HepG2 (cell line): ENCODE results near the gene COA5. TPM values are rescaled to one million over a fixed set of nuclear protein-coding genes. Genes with fewer than 3 reads are reported as not detected.

Source experiments
- AHR ChIP-seq: IDR thresholded peaks from 2 replicates; pipeline ENCODE4 v1.6.1; 2018; ENCODE audit warnings: missing genetic modification reagents, missing compliant biosample characterization
- FOSL1 ChIP-seq: sonication (generic); formaldehyde crosslinking; IDR thresholded peaks from 2 replicates; pipeline ENCODE4 v1.9.0; 2021; ENCODE audit warnings: missing genetic modification reagents, borderline replicate concordance
- HHEX ChIP-seq: IDR thresholded peaks from 2 replicates; pipeline ENCODE4 v1.6.1; 2016; ENCODE audit warnings: control low read depth
- KIAA2018 ChIP-seq: sonication (generic); formaldehyde crosslinking; IDR thresholded peaks from 2 replicates; pipeline ENCODE4 v1.5.0; 2020; ENCODE audit warnings: mild to moderate bottlenecking, missing genetic modification reagents, borderline replicate concordance
- NR2F6 ChIP-seq, 2 experiments: IDR thresholded peaks; 2 replicates each; pipeline ENCODE4 v1.6.1; 2016; ENCODE audit warnings: antibody characterized with exemption in 1 of 2, mild to moderate bottlenecking in 1 of 2
- TBX3 ChIP-seq: fragments of 450-650 bp; IDR thresholded peaks from 2 replicates; pipeline ENCODE4 v1.6.1; 2017; ENCODE audit warnings: antibody characterized with exemption, mild to moderate bottlenecking, inconsistent platforms, borderline replicate concordance
- ZNF12 ChIP-seq: sonication (generic); formaldehyde crosslinking; IDR thresholded peaks from 2 replicates; pipeline ENCODE4 v1.5.0; 2020; ENCODE audit warnings: missing genetic modification reagents
- ZNF292 ChIP-seq: sonication (generic); formaldehyde crosslinking; IDR thresholded peaks from 2 replicates; pipeline ENCODE4 v1.8.1; 2022; ENCODE audit warnings: mild to moderate bottlenecking, low read depth, missing genetic modification reagents, borderline replicate concordance
- ZNF362 ChIP-seq: sonication (generic); formaldehyde crosslinking; IDR thresholded peaks from 2 replicates; pipeline ENCODE4 v1.4.0; 2020; ENCODE audit warnings: missing genetic modification reagents, mild to moderate bottlenecking, borderline replicate concordance
- ZNF609 ChIP-seq: sonication (generic); formaldehyde crosslinking; IDR thresholded peaks from 2 replicates; pipeline ENCODE4 v1.4.0; 2020; ENCODE audit warnings: mild to moderate bottlenecking, missing genetic modification reagents, borderline replicate concordance
- ZNF740 ChIP-seq: sonication (generic); formaldehyde crosslinking; IDR thresholded peaks from 2 replicates; pipeline ENCODE4 v1.4.0; 2020; ENCODE audit warnings: missing genetic modification reagents
- ZNF790 ChIP-seq: sonication (generic); formaldehyde crosslinking; IDR thresholded peaks from 2 replicates; pipeline ENCODE4 v1.8.0; 2022; ENCODE audit warnings: missing genetic modification reagents, mild to moderate bottlenecking, borderline replicate concordance
- polyA plus RNA-seq, 8 experiments: library from polyadenylated mRNA; depleted of rRNA in 3 of 8; stranded (reverse) in 7 of 8; unstranded in 1 of 8; fragments of >200 nt; fragmentation: Illumina TruSeq in 4 of 8; extraction: Trizol in 4 of 8; gene quantifications; 2 replicates each; pipeline versions ENCODE4 v1.2.1 to v1.2.3, GENCODE V29; 2011 to 2016; ENCODE audit warnings: low read depth in 4 of 8, missing spikeins in 1 of 8, mixed read lengths in 1 of 8; ENCODE audit not compliant: insufficient read depth in 1 of 8
- total RNA-seq, 5 experiments: library from RNA; depleted of rRNA; stranded (reverse); fragments of >200 nt; fragmentation: Illumina TruSeq; extraction: Trizol; gene quantifications; 2 replicates each; pipeline ENCODE4 v1.2.3, GENCODE V29; 2016; ENCODE audit warnings: low read depth in 1 of 5

COA5 gene
- total and polyA plus RNA-seq, 2 of the 13 experiments (the other 11 are each of a cell fraction or from before 2014, with no cell fraction given), result 43.6 to 64.5 TPM

GRCh38 chr2:98583816-98584618 lies 24.3 kb downstream of the COA5 start (continued):
- TF ChIP-seq ZNF740 (CRISPR knock-in tag) (no peak), ZNF609 (CRISPR knock-in tag) (peak; percentile 27; the same call in 1 of the 2 replicates), AHR (CRISPR knock-in tag) (no peak), KIAA2018 (no peak), ZNF12 (peak; percentile 7; the same call in 1 of the 2 replicates), TBX3 (no peak), ZNF362 (CRISPR knock-in tag) (0 out of 2 replicates have a peak, but pooled peaks have one; percentile 34), NR2F6 (IDR thresholded peaks at IDR 0.05) (no peak), NR2F6 (CRISPR knock-in tag; IDR thresholded peaks at IDR 0.05) (no peak), FOSL1 (CRISPR knock-in tag) (no peak), ZNF790 (CRISPR knock-in tag) (no peak), ZNF292 (CRISPR knock-in tag) (peak; percentile 80; the same call in 1 of the 2 replicates), HHEX (CRISPR knock-in tag) (no peak)
